ENCODE measurements around the gene EFNB3.

EFNB3 gene

GRCh38 chr17:7710301-7710700 lies 5.3 kb downstream of the EFNB3 start:
- ChIA-PET CTCF (no interaction called here), POLR2A (ENCODE audit: low non-redundant PET) (no interaction called here)
- TF ChIP-seq CTCF (conservative IDR thresholded peaks at IDR 0.05; ENCODE audit: low read depth) = no peak

GRCh38 chr17:7711051-7711755 lies 6.2 kb downstream of the EFNB3 start:
- TF ChIP-seq CTCF (conservative IDR thresholded peaks at IDR 0.05; ENCODE audit: low read depth) = no peak
- CTCF ChIA-PET = interaction anchor here (0.6 kb wide), 1 partner anchor 399 kb away, joined by 3 read pairs; no protein-coding TSS in a partner anchor
- DNase-seq (ENCODE audit: low spot score) = no peak
- H3K27ac ChIP-seq = no peak overlapping the region
- POLR2A ChIA-PET (ENCODE audit: low non-redundant PET) = interaction anchor here (0.6 kb wide), 1 partner anchor 24 kb away, joined by 3 read pairs; no protein-coding TSS in a partner anchor

More at GRCh38 chr17:7710301-7710700, 5.3 kb downstream of the EFNB3 start:
- DNase-seq (ENCODE audit: low spot score) = no peak
- H3K27ac ChIP-seq = peak overlapping the region; percentile 32; the same call in 1 of the 2 replicates

DNA sequence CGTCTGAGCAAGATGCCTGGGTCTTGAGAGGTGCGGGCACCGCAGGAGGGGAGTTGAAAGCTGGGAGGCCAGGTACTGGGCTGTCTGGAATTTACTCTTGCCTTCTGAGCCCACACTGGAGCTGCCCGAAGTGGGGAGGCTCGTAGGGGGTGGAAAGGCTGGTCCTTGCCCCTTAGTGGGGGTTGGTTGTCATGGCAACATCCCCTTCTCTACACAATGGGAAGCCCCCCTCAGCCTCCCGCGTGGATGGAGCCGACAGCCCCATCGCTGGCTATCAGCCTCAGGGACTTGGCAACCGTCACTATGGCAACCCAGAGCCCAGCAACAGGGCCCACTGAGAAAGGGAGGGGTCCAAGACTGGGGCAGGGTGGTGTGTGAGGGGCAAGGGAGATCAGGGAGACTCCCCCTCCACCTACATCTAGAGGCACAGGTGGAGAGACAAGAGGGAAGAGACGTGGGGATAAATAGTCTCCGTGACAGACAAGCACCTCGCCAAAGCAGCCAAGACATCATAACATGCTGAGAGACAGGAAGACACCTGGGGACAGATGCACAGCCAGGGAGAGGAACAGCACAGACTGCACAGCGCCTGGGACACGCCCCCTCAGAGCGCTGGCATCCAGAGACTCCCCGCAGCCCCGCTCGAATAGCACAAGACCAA lies 7.2 kb downstream of the EFNB3 start:
- no peak for DNase-seq (ENCODE audit: low spot score)
- CTCF ChIA-PET = interaction anchor here (0.6 kb wide), 2 partner anchors 19 to 155 kb away, joined by 3 read pairs; no protein-coding TSS in a partner anchor
- POLR2A ChIA-PET (ENCODE audit: low non-redundant PET) = no interaction called here
- TF ChIP-seq CTCF (conservative IDR thresholded peaks at IDR 0.05; ENCODE audit: low read depth) = no peak
- no peak overlapping the region for H3K27ac ChIP-seq

DNA sequence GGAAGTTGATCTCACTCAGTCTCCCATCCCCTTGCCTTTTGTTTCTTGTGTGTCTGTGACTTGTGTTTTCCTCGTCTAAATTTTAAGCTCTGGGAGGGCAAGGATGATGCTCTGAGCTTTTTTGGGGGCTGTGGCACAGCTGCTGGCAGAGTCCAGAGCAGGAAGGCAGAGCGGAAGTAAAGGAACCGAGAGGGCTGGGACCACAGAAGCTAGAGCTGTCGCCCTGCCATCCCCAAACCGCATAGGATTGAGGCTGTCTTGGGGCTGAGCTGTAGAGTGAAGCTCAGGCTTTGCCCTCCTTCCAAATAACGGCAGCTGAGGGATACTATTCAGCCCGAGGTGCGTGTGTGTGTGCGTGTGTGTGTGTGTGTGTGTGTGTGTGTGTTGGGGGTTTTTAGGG lies 8.8 kb downstream of the EFNB3 start:
- no peak for DNase-seq (ENCODE audit: low spot score)
- TF ChIP-seq CTCF (conservative IDR thresholded peaks at IDR 0.05; ENCODE audit: low read depth) = no peak
- ChIA-PET CTCF (interaction anchor here (0.5 to 1.1 kb wide), 3 partner anchors 9 to 520 kb away, joined by 3 to 4 read pairs (median 3); no protein-coding TSS in a partner anchor), POLR2A (ENCODE audit: low non-redundant PET) (interaction anchor here (0.6 kb wide), 2 partner anchors 13 to 16 kb away, joined by 3 to 5 read pairs; no protein-coding TSS in a partner anchor)
- H3K27ac ChIP-seq = no peak overlapping the region

DNA sequence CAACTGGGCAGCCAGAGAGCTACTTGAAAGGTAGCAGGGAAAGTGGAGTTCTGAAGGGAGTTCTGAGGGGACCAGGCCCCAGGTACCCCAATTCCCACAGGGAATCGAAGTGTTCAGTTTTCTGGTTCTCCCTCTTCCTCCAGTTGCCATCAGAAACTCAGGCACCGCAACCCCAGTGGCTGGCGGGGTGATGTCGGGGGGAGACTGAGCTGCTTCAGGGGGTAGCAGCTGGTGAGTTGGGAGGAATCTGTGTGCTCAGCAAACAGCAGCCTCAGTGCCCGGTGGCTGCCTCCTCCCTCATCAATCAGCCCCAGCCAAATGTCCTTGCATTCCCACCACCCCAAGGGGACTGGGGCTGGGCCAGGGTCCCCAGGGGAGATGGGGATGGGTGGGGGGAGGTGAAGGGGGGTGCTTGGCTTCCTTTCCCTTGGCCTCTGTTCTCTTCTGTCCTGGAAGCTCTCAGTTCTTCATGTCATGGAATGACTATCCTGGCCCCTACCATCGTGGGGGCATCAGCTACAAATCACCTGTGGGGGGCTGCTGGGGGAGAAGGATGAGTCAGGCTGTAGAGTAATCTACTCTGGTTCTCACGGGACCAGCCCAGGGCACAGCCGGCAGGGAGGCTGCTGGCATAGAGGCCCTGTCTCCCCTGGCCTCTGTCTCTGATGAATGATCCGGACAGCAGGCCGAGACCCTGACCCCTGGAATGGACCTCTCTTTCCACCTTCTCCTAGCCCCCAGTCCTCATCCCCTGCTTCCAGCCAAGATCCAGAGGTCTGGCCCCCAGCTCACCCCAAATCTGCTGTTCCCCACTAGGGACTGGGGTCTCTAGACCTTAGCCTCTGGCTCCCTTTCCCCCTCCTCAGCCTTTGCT lies 10.0 kb downstream of the EFNB3 start:
- no peak for TF ChIP-seq CTCF (conservative IDR thresholded peaks at IDR 0.05; ENCODE audit: low read depth)
- ChIA-PET CTCF (interaction anchor here (0.6 to 0.9 kb wide), 2 partner anchors 11 to 29 kb away, joined by 3 to 6 read pairs; no protein-coding TSS in a partner anchor), POLR2A (ENCODE audit: low non-redundant PET) (interaction anchor here (0.6 kb wide), 1 partner anchor 669 kb away, joined by 3 read pairs; no protein-coding TSS in a partner anchor)
- H3K27ac ChIP-seq = no peak overlapping the region
- no peak for DNase-seq (ENCODE audit: low spot score)
